B cell (primary cell): Measurements from ENCODE around the gene SALL1. TPM values are rescaled to one million over a fixed set of nuclear protein-coding genes. Genes with fewer than 3 reads are reported as not detected.

Source experiments
- ATAC-seq: fragments of 200-7000 bp; cut with Tn5 transposase; one replicate; pipeline ENCODE4 v1.10.0; 2021; ENCODE audit warnings: low read depth, mild to moderate bottlenecking, moderate number of reproducible peaks, moderate library complexity
- CTCF ChIA-PET: fragments of 350-600 bp; sonication (Branson Sonifier 250); formaldehyde crosslinking; loops from one replicate; lab custom pipeline; 2021; ENCODE audit warnings: antibody characterized with exemption, inconsistent platforms; lab: Charles Lee
- POLR2A ChIA-PET: fragments of 350-600 bp; sonication (Branson Sonifier 250); formaldehyde crosslinking; loops from one replicate; lab custom pipeline; 2021; ENCODE audit warnings: antibody characterized with exemption; lab: Charles Lee
- DNase-seq: peaks from one replicate; pipeline ENCODE4 v3.0.0; 2013
- H2AFZ ChIP-seq: 2 replicates; pipeline ENCODE4 v1.6.1; 2012; ENCODE audit warnings: mild to moderate bottlenecking, low read depth, low read length; ENCODE audit not compliant: insufficient read depth, poor library complexity, severe bottlenecking
- H3K27ac ChIP-seq, 2 donors: 1 replicate in 1 of 2; 2 replicates in 1 of 2; pipeline ENCODE4 v1.5.1; 2012 to 2013; ENCODE audit warnings: low read length in 2 of 2, mild to moderate bottlenecking in 2 of 2, moderate library complexity in 1 of 2
- H3K27me3 ChIP-seq, 4 experiments: fragments of 200-600 bp in 1 of 4; sonication (generic) in 1 of 4; replicated peaks in 1 of 4; 1 replicate in 2 of 4; 2 replicates in 2 of 4; pipeline versions ENCODE4 v1.6.1 to v1.7.0; 2013 to 2016; ENCODE audit warnings: low read length in 3 of 4, mild to moderate bottlenecking in 2 of 4, mixed read lengths in 1 of 4, moderate library complexity in 1 of 4; ENCODE audit not compliant: insufficient read depth in 4 of 4, control insufficient read depth in 3 of 4; ENCODE audit errors: control extremely low read depth in 1 of 4
- H3K36me3 ChIP-seq, 2 experiments: replicated peaks in 1 of 2; 1 replicate in 1 of 2; 2 replicates in 1 of 2; pipeline versions ENCODE4 v1.6.1 to v1.7.1; 2013; ENCODE audit warnings: low read length in 1 of 2; ENCODE audit not compliant: insufficient read depth in 2 of 2, control insufficient read depth in 1 of 2; ENCODE audit errors: control extremely low read depth in 1 of 2, extremely low read depth in 1 of 2
- H3K4me1 ChIP-seq, 2 donors: fragments of 200-600 bp in 1 of 2; sonication (generic) in 1 of 2; 1 replicate in 1 of 2; 2 replicates in 1 of 2; pipeline versions ENCODE4 v1.5.1 to v1.6.1; 2013 to 2017; ENCODE audit warnings: low read length in 2 of 2; ENCODE audit not compliant: control insufficient read depth in 2 of 2, insufficient read depth in 2 of 2
- H3K4me2 ChIP-seq: replicated peaks from 2 replicates; pipeline ENCODE3; 2012; ENCODE audit warnings: mild to moderate bottlenecking, low read depth, low read length; ENCODE audit not compliant: poor library complexity, severe bottlenecking
- H3K4me3 ChIP-seq, 5 experiments: fragments of 200-600 bp in 1 of 5; sonication (generic) in 1 of 5; 1 replicate in 3 of 5; 2 replicates in 2 of 5; pipeline versions ENCODE4 v1.5.1 to v1.7.0; 2011 to 2016; ENCODE audit warnings: low read length in 4 of 5, mild to moderate bottlenecking in 4 of 5, low read depth in 2 of 5, control low read depth in 1 of 5, moderate library complexity in 1 of 5; ENCODE audit not compliant: insufficient read depth in 1 of 5; ENCODE audit errors: control extremely low read depth in 1 of 5, extremely low read depth in 1 of 5
- H3K79me2 ChIP-seq: fragments of 200-600 bp; sonication (generic); one replicate; pipeline ENCODE4 v1.6.0; 2016; ENCODE audit warnings: low read length; ENCODE audit not compliant: control insufficient read depth, insufficient read depth
- H3K9ac ChIP-seq: fragments of 200-600 bp; sonication (generic); 2 replicates; pipeline ENCODE4 v1.6.1; 2017; ENCODE audit warnings: mild to moderate bottlenecking, low read length, moderate library complexity
- H3K9me3 ChIP-seq, 3 donors: one replicate each; pipeline versions ENCODE4 v1.6.1 to v1.7.1; 2013; ENCODE audit warnings: low read length in 2 of 3; ENCODE audit not compliant: control insufficient read depth in 2 of 3, insufficient read depth in 1 of 3; ENCODE audit errors: control extremely low read depth in 1 of 3
- H4K20me1 ChIP-seq: 2 replicates; pipeline ENCODE4 v1.6.0; 2012; ENCODE audit warnings: mild to moderate bottlenecking, low read length; ENCODE audit not compliant: insufficient read depth, control insufficient read depth, poor library complexity, severe bottlenecking
- H3K27ac Mint-ChIP-seq: one replicate; pipeline ENCODE4 v1.8.0; 2021; ENCODE audit warnings: mixed read lengths
- H3K27me3 Mint-ChIP-seq: one replicate; pipeline ENCODE4 v1.8.0; 2021; ENCODE audit warnings: mixed read lengths
- H3K4me1 Mint-ChIP-seq: one replicate; pipeline ENCODE4 v1.8.0; 2021; ENCODE audit warnings: mixed read lengths
- H3K4me3 Mint-ChIP-seq: one replicate; pipeline ENCODE4 v1.8.0; 2021; ENCODE audit warnings: mixed read lengths
- H3K9me3 Mint-ChIP-seq: one replicate; pipeline ENCODE4 v1.8.0; 2022; ENCODE audit warnings: mixed read lengths; ENCODE audit not compliant: insufficient read depth
- CTCF ChIP-seq: fragments of 200-600 bp; IDR thresholded peaks from one replicate; pipeline ENCODE4 v1.8.0; 2022; ENCODE audit warnings: antibody characterized with exemption, mild to moderate bottlenecking
- EZH2 ChIP-seq: IDR thresholded peaks from 2 replicates; pipeline ENCODE4 v1.6.1; 2012; ENCODE audit warnings: borderline replicate concordance, low read depth, mild to moderate bottlenecking, moderate library complexity, low read length; ENCODE audit not compliant: insufficient read depth, poor library complexity, severe bottlenecking
- WGBS: methylation state at CpG from one replicate; pipeline ENCODE4 v1.1.5; 2013; ENCODE audit warnings: missing lambda C conversion rate; ENCODE audit not compliant: insufficient coverage; 5-methylcytosine and 5-hydroxymethylcytosine counted together
- intact Hi-C: fragments of 100-400 bp; cut with micrococcal nuclease; formaldehyde crosslinking; loops from one replicate; pipeline ENCODE4 v1.10.0; 2022
- polyA plus RNA-seq: library from polyadenylated mRNA; depleted of rRNA; stranded (reverse); fragments of >200 nt; gene quantifications from 2 replicates; pipeline ENCODE4 v1.2.3, GENCODE V29; 2012
- total RNA-seq, 2 donors: library from RNA; stranded (reverse); fragments of 120-200 nt in 1 of 2; gene quantifications; 1 replicate in 1 of 2; 2 replicates in 1 of 2; pipeline versions ENCODE4 v1.2.3 to v1.2.4, GENCODE V29; 2013 to 2022

Gene SALL1
- total and polyA plus RNA-seq, 2 donors (not counting 1 experiment from before 2014, with no cell fraction given), result not detected

- Mint-ChIP-seq H3K27me3 (peaks cover 9% of the 10 kb centered on the region), H3K4me3 (no peak overlapping the region), H3K4me1 (no peaks in the 10 kb centered on the region), H3K9me3 (no peaks in the 10 kb centered on the region), H3K27ac (no peak overlapping the region)
- H3K9me3 ChIP-seq, result peaks cover 0 to 5% (median 0%) of the 10 kb centered on the region in 3 donors
- no peak overlapping the region for H3K4me2 ChIP-seq
- intact Hi-C loops, result no loop called here
- H3K27me3 ChIP-seq, result no peaks in the 10 kb centered on the region
- no peak overlapping the region for H3K4me3 ChIP-seq
- TF ChIP-seq EZH2, result no peak
- TF ChIP-seq CTCF, result no peak
- no peak overlapping the region for H2AFZ ChIP-seq
- H3K9ac ChIP-seq, result no peak overlapping the region
- no peak overlapping the region for H3K27ac ChIP-seq
- no peaks in the 10 kb centered on the region for H3K36me3 ChIP-seq
- WGBS, result 64% methylated on average over 9 of the region's 20 CpGs
- DNase-seq (no peak), ATAC-seq (no peak)
- CTCF ChIA-PET, result no interaction called here
- POLR2A ChIA-PET, result no interaction called here
- H3K4me1 ChIP-seq, result no peaks in the 10 kb centered on the region
- H4K20me1 ChIP-seq, result no peaks in the 10 kb centered on the region
- H3K79me2 ChIP-seq, result no peaks in the 10 kb centered on the region
These were observed 55.8 kb downstream of the SALL1 start for GRCh38 chr16:51095084-51095881.

GRCh38 chr16:51093726-51094280 lies 57.3 kb downstream of the SALL1 start:
- H3K4me1 Mint-ChIP-seq, result no peaks in the 10 kb centered on the region
- ATAC-seq, result no peak
- Histone ChIP-seq H3K36me3 (no peaks in the 10 kb centered on the region), H3K27me3 (no peaks in the 10 kb centered on the region), H4K20me1 (no peaks in the 10 kb centered on the region), H3K4me2 (no peak overlapping the region), H3K9ac (no peak overlapping the region), H3K79me2 (no peaks in the 10 kb centered on the region), H2AFZ (no peak overlapping the region), H3K27ac (no peak overlapping the region), H3K4me1 (no peaks in the 10 kb centered on the region), H3K4me3 (no peak overlapping the region), H3K9me3 (peaks cover 0 to 8% (median 0%) of the 10 kb centered on the region in 3 donors)
- intact Hi-C loops, result no loop called here
- DNase-seq, result no peak
- H3K9me3 Mint-ChIP-seq, result peaks cover 4% of the 10 kb centered on the region
- no peak overlapping the region for H3K27ac Mint-ChIP-seq
- TF ChIP-seq EZH2 (no peak), CTCF (no peak)
- WGBS, result 63% methylated on average over 3 of the region's 5 CpGs
- no peak overlapping the region for H3K4me3 Mint-ChIP-seq
- ChIA-PET POLR2A (no interaction called here), CTCF (no interaction called here)
- H3K27me3 Mint-ChIP-seq, result peaks cover 12% of the 10 kb centered on the region
